GM04504 (cell line): ENCODE measurements around the gene RAB8B.

Source experiments
- DNase-seq: peaks from one replicate; pipeline ENCODE4 v3.0.0-alpha.2; 2012; ENCODE audit warnings: low read depth

The RAB8B gene

GRCh38 chr15:63185206-63185605 is 4.2 kb upstream of the RAB8B start:
- DNase-seq, result no peak

DNA sequence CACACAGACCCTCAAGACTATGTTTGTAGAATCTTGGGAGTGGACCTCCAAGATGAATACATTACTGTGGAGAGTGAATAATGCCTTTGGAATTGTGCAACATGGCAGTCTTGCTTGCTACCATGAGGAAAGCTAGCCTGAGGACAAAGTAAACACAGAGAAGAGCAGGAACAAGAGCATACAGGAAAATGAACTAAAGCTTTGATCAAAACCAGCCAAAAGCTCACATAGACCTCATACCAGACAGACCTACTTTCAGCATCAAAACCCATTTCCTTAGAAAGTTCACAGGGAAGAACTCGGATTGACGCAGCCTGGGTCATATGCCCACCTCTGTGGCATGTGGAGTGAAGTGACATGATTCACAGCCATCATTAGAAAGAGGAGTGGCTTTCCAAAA is 3.3 kb upstream of the RAB8B start:
- no peak for DNase-seq

GRCh38 chr15:63187589-63188226 is 1.7 kb upstream of the RAB8B start:
- no peak for DNase-seq

GRCh38 chr15:63188247-63188925 is 1.0 kb upstream of the RAB8B start:
- DNase-seq, result no peak

GRCh38 chr15:63189941-63190768 is 749 bp downstream of the RAB8B start:
- DNase-seq, result no peak

GRCh38 chr15:63190769-63191649 is 1.6 kb downstream of the RAB8B start:
- DNase-seq, result no peak

DNA sequence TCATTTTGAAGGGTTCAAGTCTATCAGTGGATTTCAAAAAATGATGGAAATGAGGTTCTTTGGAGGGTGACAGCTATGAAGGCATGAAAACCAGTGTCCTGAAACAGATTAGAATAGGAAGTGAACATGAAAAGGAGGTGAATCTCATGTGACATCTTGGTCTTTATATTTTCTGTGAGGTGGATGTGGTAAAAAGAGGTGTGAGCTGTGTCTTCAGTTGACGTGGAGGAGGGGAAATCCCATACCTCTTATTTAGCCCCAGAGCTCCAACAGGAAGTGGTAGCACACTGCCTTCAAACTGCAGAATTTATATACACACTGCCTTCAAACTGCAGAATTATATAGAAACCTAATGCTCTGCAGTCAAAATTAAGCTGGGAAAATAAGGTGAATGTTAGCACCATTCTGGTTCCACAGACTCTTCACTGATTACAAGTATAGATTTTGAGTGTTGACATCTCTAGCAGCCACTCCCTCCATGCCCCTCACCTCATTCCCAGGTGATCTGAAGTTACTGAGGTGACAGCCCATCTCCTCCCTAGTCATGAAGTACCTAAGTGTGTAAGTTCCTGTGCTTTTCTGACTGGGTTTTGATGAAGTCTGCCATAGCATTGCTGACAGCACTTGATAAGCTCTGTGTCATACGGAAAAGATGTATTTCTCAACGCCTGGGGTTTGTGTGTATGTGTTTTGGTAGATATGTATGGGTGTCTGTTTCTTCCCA is 2.7 kb downstream of the RAB8B start:
- no peak for DNase-seq

DNA sequence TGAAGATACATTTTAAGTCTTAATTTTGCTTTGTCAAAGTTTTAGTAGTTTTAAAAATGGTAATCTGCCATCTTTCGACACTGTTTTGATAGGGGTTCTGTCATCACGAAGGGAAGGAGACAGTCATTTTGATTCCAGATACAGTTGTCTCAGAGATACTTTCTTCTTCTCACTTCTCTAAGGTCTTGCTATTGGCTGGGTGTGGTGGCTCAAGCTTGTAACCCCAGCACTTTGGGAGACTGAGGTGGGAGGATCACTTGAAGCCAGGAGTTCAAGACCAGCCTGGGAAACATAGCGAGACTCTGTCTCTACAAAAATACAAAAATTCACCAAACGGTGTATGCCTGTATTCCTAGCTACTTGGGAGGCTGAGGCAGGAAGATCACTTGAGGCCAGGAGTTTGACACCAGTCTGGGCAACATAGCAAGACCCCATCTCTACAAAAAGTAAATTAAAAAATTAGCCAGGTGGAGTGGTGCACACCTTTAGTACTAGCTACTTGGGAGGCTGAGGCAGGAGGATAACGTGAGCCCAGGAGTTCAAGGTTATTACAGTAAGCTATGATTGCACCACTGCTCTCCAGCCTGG is 3.3 kb downstream of the RAB8B start:
- DNase-seq, result no peak

DNA sequence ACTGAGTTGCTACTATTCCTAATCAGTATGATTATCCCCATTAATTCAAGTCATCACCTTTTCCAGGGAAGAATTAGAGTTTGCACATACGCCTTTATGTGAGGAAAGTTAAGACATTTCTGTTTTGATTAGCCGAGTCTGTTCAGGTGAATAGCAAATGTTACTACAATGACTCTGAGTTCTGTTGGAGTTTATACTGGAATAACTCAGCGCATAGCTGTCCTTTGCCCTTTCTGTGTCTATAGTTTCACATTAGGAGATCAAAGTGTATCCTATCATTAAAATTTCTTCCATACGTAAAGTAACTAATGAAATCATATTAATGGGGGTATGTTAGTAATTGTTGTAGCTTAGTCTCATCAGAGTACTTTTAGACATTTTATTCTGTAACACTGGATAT is 4.9 kb downstream of the RAB8B start:
- no peak for DNase-seq

- no peak for DNase-seq
Measured at GRCh38 chr15:63194880-63195568, 5.6 kb downstream of the RAB8B start.

DNA sequence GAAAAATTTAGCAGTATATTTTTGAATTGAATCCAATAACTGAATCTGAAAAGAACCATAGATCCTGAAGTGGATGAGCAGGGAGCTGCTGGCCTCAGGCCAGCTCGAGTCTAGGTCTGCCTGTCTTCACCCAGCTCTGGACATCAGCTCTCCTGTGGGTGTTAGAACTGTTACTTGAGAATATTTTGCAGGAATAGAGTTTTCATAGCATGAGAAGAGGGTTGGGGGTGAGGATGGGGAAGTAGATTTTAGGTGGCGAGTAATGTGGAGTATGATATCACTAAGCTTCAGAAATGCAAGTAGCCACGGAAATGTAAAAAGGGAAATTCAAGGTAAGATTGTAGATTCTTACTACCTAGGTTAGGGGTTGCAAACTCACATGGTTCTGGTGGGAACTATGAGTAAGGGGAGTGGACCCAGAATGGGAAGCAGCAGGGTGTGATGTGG is 6.2 kb downstream of the RAB8B start:
- no peak for DNase-seq

DNA sequence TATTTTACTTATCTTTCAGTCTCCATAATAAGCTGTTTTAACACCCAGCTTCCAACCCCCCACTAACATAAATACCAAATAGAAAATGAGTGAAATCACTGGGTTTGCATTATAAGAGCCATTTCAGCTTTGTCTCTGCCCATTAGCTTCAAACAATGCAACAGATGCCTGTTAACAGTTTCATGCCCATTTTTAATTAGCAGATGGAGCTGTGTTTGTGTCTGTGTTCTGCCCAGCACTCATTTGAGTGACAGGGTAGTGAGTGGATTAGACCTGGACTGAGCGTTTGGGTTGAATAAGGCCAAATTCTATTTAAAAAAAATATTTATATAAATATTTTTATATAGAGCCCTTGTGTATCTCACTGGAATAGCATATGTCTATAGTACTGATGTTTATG is 7.4 kb downstream of the RAB8B start:
- DNase-seq, result no peak

GRCh38 chr15:63197626-63198025 is 8.2 kb downstream of the RAB8B start:
- DNase-seq, result no peak

- no peak for DNase-seq
Measured at GRCh38 chr15:63198371-63199250, 9.2 kb downstream of the RAB8B start.

DNA sequence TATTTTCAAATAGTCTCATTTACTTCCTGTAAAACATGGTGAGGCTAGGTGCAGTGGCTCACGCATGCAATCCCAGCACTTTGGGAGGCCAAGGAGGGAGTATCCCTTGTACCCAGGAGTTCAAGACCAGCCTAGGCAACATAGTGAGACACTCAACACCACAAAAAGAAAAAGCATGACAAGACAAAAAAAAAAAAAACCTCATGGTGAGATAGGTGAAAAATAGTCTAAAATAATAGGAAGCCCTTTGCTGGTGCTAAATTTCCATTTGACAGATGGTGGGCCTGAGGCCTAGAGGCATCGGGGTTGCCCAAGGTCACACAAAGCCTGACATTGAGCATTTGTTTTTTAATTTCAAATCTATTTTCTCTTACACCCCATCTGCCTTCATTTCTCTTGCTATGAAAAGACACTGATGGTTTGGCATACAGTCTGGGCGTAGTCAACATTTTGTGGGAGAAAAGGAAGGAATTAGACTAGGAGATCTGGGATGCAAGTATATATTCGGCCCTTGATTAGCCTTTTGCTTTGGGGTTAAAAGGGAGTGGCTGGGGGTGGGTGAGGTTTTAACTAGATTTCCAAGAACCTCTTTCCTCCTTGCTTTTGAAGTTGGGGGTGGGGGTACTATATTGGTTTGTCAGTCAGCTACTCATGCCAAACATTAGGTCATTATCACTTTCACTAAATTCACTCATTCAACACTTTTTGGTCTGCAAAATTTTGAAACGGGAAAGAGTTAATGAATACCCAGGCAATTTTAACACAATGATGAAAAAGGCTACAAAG is 11.3 kb downstream of the RAB8B start:
- DNase-seq, result no peak

- no peak for DNase-seq
Measured at GRCh38 chr15:63202861-63203260, 13.5 kb downstream of the RAB8B start.

- no peak for DNase-seq
Measured at GRCh38 chr15:63203451-63204090, 14.2 kb downstream of the RAB8B start.

DNA sequence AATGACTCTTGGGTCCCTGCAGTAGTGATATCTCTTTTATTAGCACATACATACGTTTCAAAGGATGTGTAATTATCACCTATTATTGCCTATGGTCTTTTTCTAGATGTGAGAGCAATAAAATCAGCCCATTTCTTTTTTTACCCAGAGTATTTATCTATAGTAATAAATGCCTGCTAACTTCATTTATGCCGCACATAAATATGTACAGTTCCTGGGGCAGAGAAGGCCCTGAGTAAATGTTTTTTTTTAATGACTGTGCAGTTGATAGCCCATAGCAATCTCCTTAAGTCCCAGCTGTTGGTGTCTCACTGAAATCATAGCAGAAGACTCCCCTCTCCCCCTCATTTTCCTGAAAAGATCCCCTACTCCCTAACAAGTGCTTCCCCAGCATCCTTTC is 16.7 kb downstream of the RAB8B start:
- DNase-seq, result no peak
